Measurements from ENCODE around the gene TECPR2.

DNA sequence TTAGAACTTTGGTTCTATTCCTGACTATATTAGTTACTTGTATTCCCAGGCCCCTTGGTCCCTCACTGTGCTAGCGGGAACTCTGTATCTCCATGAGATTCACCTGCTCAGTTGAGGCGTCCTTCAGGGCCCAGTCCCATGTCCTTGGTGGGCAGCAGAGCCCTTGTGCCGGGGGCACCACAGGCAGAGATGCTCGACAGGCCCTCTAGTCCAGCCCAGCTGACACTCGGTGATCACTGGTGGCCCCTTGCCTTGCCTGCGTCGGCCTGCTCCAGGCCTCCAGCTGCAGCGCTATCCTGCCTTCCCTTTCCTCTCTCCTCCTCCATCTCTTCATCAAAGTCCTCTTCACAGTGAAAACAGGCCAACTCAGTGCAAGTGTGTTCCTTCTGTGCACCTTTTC is 76.8 kb downstream of the TECPR2 start:
- no peak for TF ChIP-seq CTCF (IDR thresholded peaks at IDR 0.05)
- no peak for TF ChIP-seq EZH2phosphoT487 (IDR thresholded peaks at IDR 0.05)
- TF ChIP-seq EZH2 (IDR thresholded peaks at IDR 0.05), result no peak

Measured in neural progenitor cell (in vitro differentiated cells).